GM12873 (cell line): ENCODE data around the gene VWA3A.

Source experiments
- CTCF ChIP-seq: IDR thresholded peaks from 2 replicates; pipeline ENCODE4 v1.5.1; 2012; ENCODE audit warnings: low read depth, mild to moderate bottlenecking, moderate library complexity, low read length, control low read depth; ENCODE audit not compliant: insufficient read depth; ENCODE audit errors: missing control alignments

The VWA3A gene

GRCh38 chr16:22163806-22164205 is 71.5 kb downstream of the VWA3A start:
- TF ChIP-seq CTCF = no peak

- TF ChIP-seq CTCF = no peak
Observed at GRCh38 chr16:22164482-22164881, 72.1 kb downstream of the VWA3A start.

- no peak for TF ChIP-seq CTCF
Observed at GRCh38 chr16:22165508-22166285, 73.4 kb downstream of the VWA3A start.

- TF ChIP-seq CTCF = no peak
Observed at GRCh38 chr16:22171953-22172352, 79.6 kb downstream of the VWA3A start.

GRCh38 chr16:22174642-22175041 is 82.3 kb downstream of the VWA3A start:
- no peak for TF ChIP-seq CTCF

GRCh38 chr16:22177968-22178930 is 85.9 kb downstream of the VWA3A start:
- TF ChIP-seq CTCF = no peak

GRCh38 chr16:22181426-22181825 is 89.1 kb downstream of the VWA3A start:
- no peak for TF ChIP-seq CTCF
